Thyroid gland (tissue), 4 donors: Measurements from ENCODE around the gene FBXL7.

Source experiments
- CTCF ChIP-seq, 6 experiments: fragments of 200-600 bp in 3 of 6; fragments of 450-650 bp in 3 of 6; sonication (generic) in 3 of 6; IDR thresholded peaks; one replicate each; pipeline ENCODE4 v1.5.1; 2016 to 2019; ENCODE audit warnings: antibody characterized with exemption in 6 of 6, mild to moderate bottlenecking in 2 of 6, inconsistent platforms in 1 of 6, moderate library complexity in 1 of 6
- POLR2A ChIP-seq, 2 donors: fragments of 450-650 bp; IDR thresholded peaks; one replicate each; pipeline ENCODE4 v1.6.1; 2017; ENCODE audit warnings: antibody characterized with exemption in 2 of 2, mild to moderate bottlenecking in 2 of 2, moderate library complexity in 1 of 2

GRCh38 chr5:15596936-15597335 lies 97.0 kb downstream of the FBXL7 start:
- TF ChIP-seq CTCF (IDR thresholded peaks at IDR 0.05) = no peak
- no peak for TF ChIP-seq POLR2A (IDR thresholded peaks at IDR 0.05)
